Measurements from ENCODE around the gene EFHD1.
"Not testable (repeated sequence)": the region's sequence is repeated elsewhere in the genome, so short reads cannot be mapped to it uniquely, and the experiment has no call there.

EFHD1 gene

GRCh38 chr2:232697059-232697806, 63.8 kb downstream of the EFHD1 start, which contains the start of gene GIGYF2:
TSS of gene GIGYF2 (plus strand) at chr2:232697331. CDS start at chr2:232735198, 37,867 bp downstream.
- DNase-seq, result peak; percentile 89 to 97

GRCh38 chr2:232697807-232698110, 64.4 kb downstream of the EFHD1 start:
- no peak for DNase-seq

GRCh38 chr2:232698556-232699091, 65.2 kb downstream of the EFHD1 start:
- DNase-seq, result no peak

GRCh38 chr2:232699110-232699509, 65.7 kb downstream of the EFHD1 start:
- no peak for DNase-seq

DNA sequence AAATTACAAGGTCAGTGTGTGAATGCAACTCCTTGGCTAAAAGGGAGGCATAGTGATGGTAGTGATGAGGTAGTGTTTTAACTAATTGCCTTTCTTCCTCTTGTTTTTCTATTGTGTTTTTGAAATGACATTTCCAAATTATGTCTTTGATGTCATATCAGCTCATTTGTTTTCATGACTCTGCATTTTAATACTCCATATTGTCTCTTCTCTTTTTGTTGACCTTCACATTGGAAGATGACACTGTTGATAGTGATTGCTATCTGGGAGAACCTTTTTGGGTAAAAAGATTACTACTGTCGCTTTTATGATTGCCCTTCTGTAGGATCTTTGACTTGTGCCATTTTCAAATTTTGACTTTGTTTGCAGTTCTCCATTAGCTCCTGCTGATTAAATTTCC, 66.8 kb downstream of the EFHD1 start:
- no peak for DNase-seq

DNA sequence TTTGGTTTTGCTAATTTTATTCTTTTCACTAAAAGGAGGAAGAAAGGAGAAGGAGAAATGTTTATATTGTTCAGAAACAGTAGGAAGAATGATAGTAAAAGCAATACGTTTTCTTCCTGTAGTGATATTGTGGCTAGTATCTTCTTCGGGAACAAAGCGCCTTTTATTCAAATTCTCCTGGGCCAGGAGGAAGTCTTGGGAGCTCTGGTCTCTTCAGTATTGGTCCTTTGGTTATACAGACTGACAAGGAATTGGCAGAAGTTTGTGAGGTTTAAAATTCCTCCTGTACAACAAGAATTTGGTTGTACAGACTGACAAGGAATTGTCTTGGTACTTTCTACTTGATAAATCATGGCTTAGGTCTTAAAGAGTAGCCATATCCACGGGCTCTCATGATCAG, 73.7 kb downstream of the EFHD1 start:
- no peak for DNase-seq

DNA sequence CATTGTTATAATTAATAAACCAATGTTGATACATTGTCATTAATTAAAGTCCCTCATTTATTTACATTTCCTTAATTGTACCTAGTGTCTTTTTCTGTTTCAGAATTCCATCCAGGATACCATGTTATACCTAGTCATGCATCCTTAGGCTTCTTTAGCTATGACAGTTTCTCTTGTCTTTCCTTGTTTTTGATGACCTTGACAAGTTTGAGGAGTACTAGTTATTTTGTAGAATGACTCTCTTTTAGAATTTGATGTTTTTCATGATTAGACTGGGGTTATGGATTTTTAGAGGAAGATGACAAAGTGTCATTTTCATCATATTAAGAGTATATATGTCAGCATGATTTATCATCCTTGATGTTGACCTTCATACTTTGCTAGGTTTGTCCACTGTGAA, 80.1 kb downstream of the EFHD1 start:
- no peak for DNase-seq

GRCh38 chr2:232714969-232715368, 81.6 kb downstream of the EFHD1 start:
- no peak for DNase-seq

- not testable (repeated sequence) for DNase-seq
Observed at GRCh38 chr2:232720056-232720455, 86.7 kb downstream of the EFHD1 start.

GRCh38 chr2:232721261-232721660, 87.9 kb downstream of the EFHD1 start:
- DNase-seq, result no peak

GRCh38 chr2:232721882-232722281, 88.5 kb downstream of the EFHD1 start:
- DNase-seq, result no peak

GRCh38 chr2:232723027-232723426, 89.6 kb downstream of the EFHD1 start:
- DNase-seq, result no peak

GRCh38 chr2:232728785-232729184, 95.4 kb downstream of the EFHD1 start:
- no peak for DNase-seq

- no peak for DNase-seq
Observed at GRCh38 chr2:232731470-232731869, 98.1 kb downstream of the EFHD1 start.
